H9 (cell line): ENCODE measurements around the gene MRPL36. TPM values are rescaled to one million over a fixed set of nuclear protein-coding genes. Genes with fewer than 3 reads are reported as not detected.

Experiments
- DNase-seq: peaks from one replicate; pipeline ENCODE4 v3.0.0-alpha.2; 2017
- H2AFZ ChIP-seq: one replicate; pipeline ENCODE4 v1.6.1; 2013; ENCODE audit warnings: mild to moderate bottlenecking, low read length, control low read depth, moderate library complexity
- H2AK5ac ChIP-seq: 2 replicates; pipeline ENCODE4 v1.6.1; 2013; ENCODE audit warnings: low read length, control low read depth, mixed read lengths; ENCODE audit not compliant: insufficient read length
- H2BK120ac ChIP-seq: one replicate; pipeline ENCODE4 v1.6.1; 2013; ENCODE audit warnings: low read depth, mild to moderate bottlenecking, low read length, control low read depth, inconsistent platforms; ENCODE audit not compliant: poor library complexity, severe bottlenecking
- H2BK12ac ChIP-seq: 2 replicates; pipeline ENCODE4 v1.6.1; 2013; ENCODE audit warnings: low read length, control low read depth, mixed read lengths, low read depth; ENCODE audit not compliant: insufficient read length
- H2BK15ac ChIP-seq: 2 replicates; pipeline ENCODE4 v1.6.1; 2013; ENCODE audit warnings: low read depth, low read length, control low read depth
- H2BK20ac ChIP-seq: one replicate; pipeline ENCODE4 v1.6.1; 2013; ENCODE audit warnings: low read depth, mild to moderate bottlenecking, low read length, control low read depth, inconsistent platforms; ENCODE audit not compliant: poor library complexity, severe bottlenecking
- H2BK5ac ChIP-seq: 2 replicates; pipeline ENCODE4 v1.6.1; 2013; ENCODE audit warnings: low read length, control low read depth, mixed read lengths; ENCODE audit not compliant: insufficient read length
- H3K14ac ChIP-seq: 2 replicates; pipeline ENCODE4 v1.6.1; 2013; ENCODE audit warnings: low read length, control low read depth; ENCODE audit not compliant: insufficient read depth
- H3K18ac ChIP-seq: 2 replicates; pipeline ENCODE4 v1.6.1; 2013; ENCODE audit warnings: low read depth, mild to moderate bottlenecking, mixed read lengths, low read length, control low read depth; ENCODE audit not compliant: insufficient read length
- H3K23ac ChIP-seq: 2 replicates; pipeline ENCODE4 v1.6.1; 2013; ENCODE audit warnings: low read length, control low read depth, mixed read lengths, low read depth; ENCODE audit not compliant: insufficient read length
- H3K23me2 ChIP-seq: 2 replicates; pipeline ENCODE4 v1.6.1; 2013; ENCODE audit warnings: low read depth, mild to moderate bottlenecking, mixed read lengths, low read length, control low read depth; ENCODE audit not compliant: insufficient read length, poor library complexity, severe bottlenecking
- H3K27ac ChIP-seq: 2 replicates; pipeline ENCODE4 v1.5.1; 2013; ENCODE audit warnings: low read length, control low read depth, mixed read lengths, low read depth; ENCODE audit not compliant: insufficient read length
- H3K27me3 ChIP-seq: 2 replicates; pipeline ENCODE4 v1.6.1; 2013; ENCODE audit warnings: low read length, control low read depth, inconsistent platforms; ENCODE audit not compliant: insufficient read depth
- H3K4ac ChIP-seq: 2 replicates; pipeline ENCODE4 v1.6.1; 2013; ENCODE audit warnings: low read depth, mild to moderate bottlenecking, control low read depth, inconsistent platforms, low read length, moderate library complexity
- H3K4me1 ChIP-seq: 2 replicates; pipeline ENCODE4 v1.6.1; 2013; ENCODE audit warnings: low read length, control low read depth, inconsistent platforms; ENCODE audit not compliant: insufficient read depth
- H3K4me2 ChIP-seq: 2 replicates; pipeline ENCODE4 v1.6.1; 2013; ENCODE audit warnings: low read length, control low read depth, mixed read lengths; ENCODE audit not compliant: insufficient read length, insufficient read depth
- H3K56ac ChIP-seq: 2 replicates; pipeline ENCODE4 v1.6.1; 2013; ENCODE audit warnings: low read depth, mild to moderate bottlenecking, mixed read lengths, low read length, control low read depth; ENCODE audit not compliant: insufficient read length
- H3K79me1 ChIP-seq: 2 replicates; pipeline ENCODE4 v1.6.1; 2013; ENCODE audit warnings: low read depth, mild to moderate bottlenecking, moderate library complexity, low read length, control low read depth, inconsistent platforms; ENCODE audit not compliant: insufficient read depth, poor library complexity, severe bottlenecking
- H3K79me2 ChIP-seq: 2 replicates; pipeline ENCODE4 v1.6.1; 2013; ENCODE audit warnings: low read length, control low read depth, inconsistent platforms; ENCODE audit not compliant: insufficient read depth
- H3K9ac ChIP-seq: 2 replicates; pipeline ENCODE4 v1.6.1; 2013; ENCODE audit warnings: low read length, control low read depth, mixed read lengths; ENCODE audit not compliant: insufficient read length; ENCODE audit errors: extremely low read depth
- H3K9me3 ChIP-seq: one replicate; pipeline ENCODE4 v1.6.1; 2013; ENCODE audit warnings: low read depth, low read length, inconsistent platforms; ENCODE audit not compliant: control insufficient read depth
- H3T11ph ChIP-seq: one replicate; pipeline ENCODE4 v1.6.1; 2013; ENCODE audit warnings: mild to moderate bottlenecking, low read length, control low read depth, inconsistent platforms
- H4K20me1 ChIP-seq: one replicate; pipeline ENCODE4 v1.6.1; 2013; ENCODE audit not compliant: control insufficient read depth, insufficient read length, insufficient read depth
- H4K5ac ChIP-seq: 2 replicates; pipeline ENCODE4 v1.6.1; 2013; ENCODE audit warnings: low read depth, mild to moderate bottlenecking, mixed read lengths, low read length, control low read depth; ENCODE audit not compliant: insufficient read length
- H4K8ac ChIP-seq: replicated peaks from 2 replicates; pipeline ENCODE4 v1.6.1; 2013; ENCODE audit warnings: low read length, control low read depth, mixed read lengths, low read depth; ENCODE audit not compliant: insufficient read length
- H4K91ac ChIP-seq: 2 replicates; pipeline ENCODE4 v1.6.1; 2013; ENCODE audit warnings: low read depth, mild to moderate bottlenecking, moderate library complexity, mixed read lengths, low read length, control low read depth; ENCODE audit not compliant: insufficient read length
- H3K27ac Mint-ChIP-seq, 3 experiments: 2 replicates in 2 of 3; 3 replicates in 1 of 3; pipeline ENCODE4 v1.8.0; 2020 to 2021; ENCODE audit warnings: mixed read lengths in 3 of 3, mild to moderate bottlenecking in 1 of 3, moderate library complexity in 1 of 3
- H3K27me3 Mint-ChIP-seq: 2 replicates; pipeline ENCODE4 v1.8.0; 2021; ENCODE audit warnings: low read depth, mild to moderate bottlenecking, moderate library complexity, mixed read lengths
- H3K36me3 Mint-ChIP-seq, 3 experiments: 2 replicates in 2 of 3; 3 replicates in 1 of 3; pipeline ENCODE4 v1.8.0; 2020 to 2021; ENCODE audit warnings: low read depth in 3 of 3, mixed read lengths in 3 of 3; ENCODE audit not compliant: insufficient read depth in 1 of 3
- H3K4me1 Mint-ChIP-seq, 2 experiments: 2 replicates each; pipeline ENCODE4 v1.8.0; 2020; ENCODE audit warnings: mixed read lengths in 2 of 2
- H3K4me3 Mint-ChIP-seq, 2 experiments: 2 replicates in 1 of 2; 3 replicates in 1 of 2; pipeline ENCODE4 v1.8.0; 2020 to 2021; ENCODE audit warnings: mild to moderate bottlenecking in 2 of 2, mixed read lengths in 2 of 2, moderate library complexity in 1 of 2
- H3K9me3 Mint-ChIP-seq, 2 experiments: 2 replicates in 1 of 2; 3 replicates in 1 of 2; pipeline ENCODE4 v1.8.0; 2020; ENCODE audit warnings: mild to moderate bottlenecking in 2 of 2, mixed read lengths in 2 of 2, moderate library complexity in 1 of 2
- CTCF ChIP-seq: fragments of 200-600 bp; sonication (generic); conservative IDR thresholded peaks from 3 replicates; pipeline ENCODE4 v1.8.0; 2021; ENCODE audit warnings: antibody characterized with exemption, mild to moderate bottlenecking
- WGBS: extraction: QIAGEN DNeasy Blood & Tissue Kit; methylation state at CpG from one replicate; pipeline ENCODE4 v1.1.7; 2013; ENCODE audit warnings: missing lambda C conversion rate, low lambda C conversion rate, mixed read lengths; ENCODE audit not compliant: insufficient read length; ENCODE audit errors: extremely low coverage; 5-methylcytosine and 5-hydroxymethylcytosine counted together
- total RNA-seq: library from RNA; stranded (reverse); gene quantifications from 2 replicates; pipeline ENCODE4 v1.2.1, GENCODE V29; 2021

The MRPL36 gene
- total RNA-seq, 1 experiment from 2014 or later, result 67.3 TPM

- H3K36me3 Mint-ChIP-seq, result no peaks in the 10 kb centered on the region
- Histone ChIP-seq H4K91ac (no peak overlapping the region), H3K4me1 (no peaks in the 10 kb centered on the region), H3K4ac (no peak overlapping the region), H3K23ac (no peak overlapping the region), H3K9me3 (no peaks in the 10 kb centered on the region), H2AK5ac (no peak overlapping the region), H4K20me1 (no peaks in the 10 kb centered on the region), H4K5ac (no peak overlapping the region), H3K79me1 (no peaks in the 10 kb centered on the region), H2BK20ac (no peak overlapping the region), H2BK12ac (no peak overlapping the region), H4K8ac (no peak overlapping the region), H3K9ac (no peak overlapping the region), H3K14ac (no peak overlapping the region), H2BK5ac (no peak overlapping the region), H3T11ph (no peak overlapping the region), H3K4me2 (no peak overlapping the region), H3K18ac (no peak overlapping the region), H3K27ac (no peak overlapping the region), H3K23me2 (peaks cover 2% of the 10 kb centered on the region), H2BK120ac (no peak overlapping the region), H2AFZ (no peak overlapping the region), H3K56ac (no peak overlapping the region), H3K27me3 (no peaks in the 10 kb centered on the region), H3K79me2 (no peaks in the 10 kb centered on the region), H2BK15ac (no peak overlapping the region)
- H3K4me3 Mint-ChIP-seq, result no peak overlapping the region
- no peaks in the 10 kb centered on the region; a peak in 1 of 5 replicates for H3K9me3 Mint-ChIP-seq
- DNase-seq, result no peak
- peak overlapping the region in 1 of 3 experiments; percentile 82; a peak in 2 of 7 replicates for H3K27ac Mint-ChIP-seq
- peaks cover 7 to 10% of the 10 kb centered on the region in 2 experiments for H3K4me1 Mint-ChIP-seq
- no peaks in the 10 kb centered on the region; the same call in 1 of the 2 replicates for H3K27me3 Mint-ChIP-seq
- no peak for TF ChIP-seq CTCF
- no CpG with 5 or more reads among the region's 20 CpGs for WGBS
These were observed 15.2 kb downstream of the MRPL36 start for GRCh38 chr5:1784197-1785050.
